NCI-H1436 treated with DMSO at 0.1 percent for 48 hours (cell line): Measurements from ENCODE around the gene SORCS1.

Source experiments
- DNase-seq: peaks from one replicate; lab custom pipeline; 2025; lab: John Stamatoyannopoulos, UW

SORCS1 gene

DNA sequence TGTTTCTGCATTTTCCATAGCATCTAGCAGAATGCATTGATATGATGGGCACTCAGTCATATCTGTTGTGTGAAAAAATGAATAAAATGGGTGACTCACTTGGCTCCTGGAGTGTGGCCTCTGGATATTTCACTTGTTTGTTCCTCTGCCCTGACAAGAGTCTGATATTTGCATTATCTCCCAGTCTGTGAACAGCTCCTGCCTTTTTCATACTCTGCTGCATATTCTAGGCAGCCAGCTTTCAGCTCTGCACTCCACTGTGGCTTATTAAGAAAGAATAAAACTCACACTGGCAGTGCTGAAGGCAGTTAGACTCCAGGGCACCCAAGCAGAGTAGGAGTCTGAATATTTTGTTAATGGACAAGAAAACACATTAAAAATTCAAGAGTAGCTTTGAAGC is 623.9 kb downstream of the SORCS1 start:
- no peak for DNase-seq

DNA sequence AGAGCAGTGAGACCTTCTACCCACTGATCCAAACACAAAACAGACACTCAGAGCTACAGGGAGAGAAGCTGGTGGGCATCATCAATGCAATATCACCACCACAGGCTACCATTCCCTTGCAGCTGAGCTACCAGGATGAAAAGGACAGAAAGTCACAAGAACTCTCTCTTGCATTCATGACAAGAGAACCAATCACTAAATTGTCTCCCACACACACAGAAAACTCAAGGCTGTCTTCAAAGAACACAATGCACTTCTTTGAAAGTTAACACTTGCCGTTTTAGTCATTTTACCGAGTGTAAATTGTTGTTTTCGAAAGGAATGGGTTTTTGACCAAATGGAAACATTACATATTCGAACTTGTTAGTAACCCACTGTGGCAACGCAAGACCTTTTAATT is 626.6 kb downstream of the SORCS1 start:
- no peak for DNase-seq

GRCh38 chr10:106535304-106535953 is 629.1 kb downstream of the SORCS1 start:
- DNase-seq: no peak

DNA sequence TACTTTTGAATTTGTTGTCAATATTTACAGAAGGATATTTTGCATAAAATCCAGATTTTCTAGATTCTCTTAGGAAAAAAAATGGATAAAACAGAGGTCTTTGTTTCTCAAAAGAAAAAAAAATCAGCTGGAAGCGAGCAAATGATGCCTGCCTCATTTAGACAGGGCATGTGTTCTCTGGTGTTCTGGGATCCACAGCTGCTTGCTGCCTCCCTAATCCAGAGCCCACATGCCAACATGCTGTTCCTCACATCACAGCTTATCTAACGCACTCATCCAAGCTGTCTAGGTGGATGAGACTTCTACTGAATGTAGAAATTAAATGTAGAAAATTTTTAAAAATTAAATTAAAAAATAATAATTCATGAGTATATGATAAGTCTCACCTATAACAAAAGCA is 630.1 kb downstream of the SORCS1 start:
- DNase-seq: no peak

- DNase-seq: no peak
These were observed 635.8 kb downstream of the SORCS1 start for GRCh38 chr10:106528702-106529101.

DNA sequence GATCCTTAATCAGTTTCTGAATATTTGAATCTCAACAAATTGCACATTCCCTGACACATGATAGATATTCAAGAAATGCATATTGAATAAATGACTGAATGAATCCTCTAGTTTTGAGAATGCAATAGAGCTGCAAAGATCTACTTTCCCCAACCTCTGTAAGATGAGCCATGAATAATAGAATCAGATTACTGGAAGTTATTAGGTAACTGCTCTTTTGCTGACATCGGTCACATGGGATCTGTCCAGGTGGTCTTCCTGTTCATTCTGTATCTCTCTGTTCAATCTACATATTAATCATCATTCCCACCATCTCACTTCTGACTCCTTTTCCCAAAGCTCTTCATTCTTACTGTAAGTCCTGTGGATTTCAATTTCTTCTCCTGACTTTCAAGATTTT is 638.7 kb downstream of the SORCS1 start:
- no peak for DNase-seq
